Measurements from ENCODE around the gene STIM1. TPM values are rescaled to one million over a fixed set of nuclear protein-coding genes. Genes with fewer than 3 reads are reported as not detected.
"Not testable (repeated sequence)": the region's sequence is repeated elsewhere in the genome, so short reads cannot be mapped to it uniquely, and the experiment has no call there.

The STIM1 gene
- total RNA-seq, 1 experiment from 2014 or later = 93.6 TPM

GRCh38 chr11:3995949-3996554 lies 140.6 kb downstream of the STIM1 start:
- Histone ChIP-seq H3K36me3 (ENCODE audit: control insufficient read depth, insufficient read depth, low read length) (no peaks in the 10 kb centered on the region), H3K4me3 (ENCODE audit: low read depth in 2 of 2, low read length in 2 of 2) (no peak overlapping the region), H3K4me1 (ENCODE audit: control insufficient read depth, insufficient read depth, low read length) (no peaks in the 10 kb centered on the region), H3K27ac (ENCODE audit: low read length) (no peak overlapping the region), H3K27me3 (ENCODE audit: control insufficient read depth, insufficient read depth, low read length) (no peaks in the 10 kb centered on the region), H3K9me3 (ENCODE audit: control insufficient read depth, insufficient read depth, low read depth, low read length) (peaks cover 13% of the 10 kb centered on the region; the same call in 1 of the 2 replicates)
- DNase-seq (ENCODE audit: low read depth, low spot score) = no peak
- in situ Hi-C loops (cut with HindIII; ENCODE audit: low pct_unique_long_range_greater_than_20kb, low sequenced_read_pairs) (no loop called here), intact Hi-C loops (cut with micrococcal nuclease; ENCODE audit: unreplicated experiment) (no loop called here)
- peak; percentile 45; the same call in 1 of the 2 replicates for ATAC-seq
- POLR2A ChIA-PET = no interaction called here
- BruUV-seq (replicated peaks) = no TSS peak
- CTCF ChIA-PET = no interaction called here
- TF ChIP-seq POLR2AphosphoS5 (IDR thresholded peaks at IDR 0.05; ENCODE audit: low read depth, low read length) (no peak), TCF7L2 (IDR thresholded peaks at IDR 0.05; ENCODE audit: low read depth, low read length) (no peak), REST (IDR thresholded peaks at IDR 0.05; ENCODE audit: insufficient read depth in 1 of 2, low read depth in 2 of 2, low read length in 1 of 2) (no peak), SIN3A (IDR thresholded peaks at IDR 0.05; ENCODE audit: borderline replicate concordance, insufficient read depth, low read depth, low read length) (no peak), CTCF (IDR thresholded peaks at IDR 0.05) (no peak)

- POLR2A ChIA-PET = no interaction called here
- Histone ChIP-seq H3K27me3 (ENCODE audit: control insufficient read depth, insufficient read depth, low read length) (no peaks in the 10 kb centered on the region), H3K36me3 (ENCODE audit: control insufficient read depth, insufficient read depth, low read length) (no peaks in the 10 kb centered on the region), H3K4me3 (ENCODE audit: low read depth in 2 of 2, low read length in 2 of 2) (no peak overlapping the region), H3K27ac (ENCODE audit: low read length) (no peak overlapping the region), H3K9me3 (ENCODE audit: control insufficient read depth, insufficient read depth, low read depth, low read length) (peaks cover 13% of the 10 kb centered on the region; the same call in 1 of the 2 replicates), H3K4me1 (ENCODE audit: control insufficient read depth, insufficient read depth, low read length) (no peaks in the 10 kb centered on the region)
- DNase-seq (ENCODE audit: low read depth, low spot score) (no peak), ATAC-seq (no peak)
- no TSS peak for BruUV-seq (replicated peaks)
- CTCF ChIA-PET = no interaction called here
- no peak for TF ChIP-seq REST (IDR thresholded peaks at IDR 0.05; ENCODE audit: insufficient read depth in 1 of 2, low read depth in 2 of 2, low read length in 1 of 2)
- no peak for TF ChIP-seq POLR2AphosphoS5 (IDR thresholded peaks at IDR 0.05; ENCODE audit: low read depth, low read length)
- no peak for TF ChIP-seq CTCF (IDR thresholded peaks at IDR 0.05)
- TF ChIP-seq TCF7L2 (IDR thresholded peaks at IDR 0.05; ENCODE audit: low read depth, low read length) = no peak
- no peak for TF ChIP-seq SIN3A (IDR thresholded peaks at IDR 0.05; ENCODE audit: borderline replicate concordance, insufficient read depth, low read depth, low read length)
- intact Hi-C loops (cut with micrococcal nuclease; ENCODE audit: unreplicated experiment) = no loop called here
- in situ Hi-C loops (cut with HindIII; ENCODE audit: low pct_unique_long_range_greater_than_20kb, low sequenced_read_pairs) = no loop called here
Observed at GRCh38 chr11:3996651-3997050, 141.2 kb downstream of the STIM1 start.

- H3K36me3 ChIP-seq (ENCODE audit: control insufficient read depth, insufficient read depth, low read length); H3K27ac ChIP-seq (ENCODE audit: low read length); H3K9me3 ChIP-seq (ENCODE audit: control insufficient read depth, insufficient read depth, low read depth, low read length); H3K27me3 ChIP-seq (ENCODE audit: control insufficient read depth, insufficient read depth, low read length); intact Hi-C loops (cut with micrococcal nuclease; ENCODE audit: unreplicated experiment); BruUV-seq (replicated peaks); POLR2A ChIA-PET; H3K4me3 ChIP-seq (ENCODE audit: low read depth in 2 of 2, low read length in 2 of 2); CTCF ChIA-PET; in situ Hi-C loops (cut with HindIII; ENCODE audit: low pct_unique_long_range_greater_than_20kb, low sequenced_read_pairs); DNase-seq (ENCODE audit: low read depth, low spot score); ATAC-seq; H3K4me1 ChIP-seq (ENCODE audit: control insufficient read depth, insufficient read depth, low read length): not testable (repeated sequence)
Observed at GRCh38 chr11:4004753-4005152, 149.3 kb downstream of the STIM1 start.

Data from Panc1 (cell line).